Measurements from ENCODE around the gene ETNK2. TPM values are rescaled to one million over a fixed set of nuclear protein-coding genes. Genes with fewer than 3 reads are reported as not detected.

The ETNK2 gene
- total and polyA plus RNA-seq, 2 of the 13 experiments (the other 11 are each of a cell fraction or from before 2014, with no cell fraction given): 15.5 to 42.8 TPM

GRCh38 chr1:204123376-204123775, 28.5 kb downstream of the ETNK2 start:
- ATAC-seq: peak; percentile 42; the same call in 2 of the 3 replicates
- Histone ChIP-seq H3K9me3 (ENCODE audit: low read length) (no peaks in the 10 kb centered on the region), H3K9ac (ENCODE audit: insufficient read depth, low read depth, low read length) (no peak overlapping the region), H3K79me2 (ENCODE audit: insufficient read depth, low read length) (no peaks in the 10 kb centered on the region), H3K4me3 (replicated peaks in 1 of 3; ENCODE audit: insufficient read depth in 1 of 3, low read depth in 2 of 3, low read length in 3 of 3) (no peak overlapping the region), H3K4me1 (ENCODE audit: insufficient read depth, low read length) (peaks cover 22% of the 10 kb centered on the region), H3K27ac (ENCODE audit: extremely low read length, insufficient read depth, low read length) (no peak overlapping the region), H4K20me1 (ENCODE audit: insufficient read depth, low read length) (no peaks in the 10 kb centered on the region), H3K4me2 (ENCODE audit: low read depth, low read length) (no peak overlapping the region), H2AFZ (ENCODE audit: low read length) (no peak overlapping the region), H3K27me3 (ENCODE audit: control insufficient read depth in 1 of 2, insufficient read depth in 2 of 2, low read length in 2 of 2) (no peaks in the 10 kb centered on the region), H3K36me3 (replicated peaks in 1 of 2; ENCODE audit: control insufficient read depth in 1 of 2, insufficient read depth in 2 of 2, low read length in 2 of 2) (peaks cover 30 to 69% of the 10 kb centered on the region in 2 experiments)
- intact Hi-C loops (cut with micrococcal nuclease; ENCODE audit: unreplicated experiment): no loop called here
- in situ Hi-C loops (cut with HindIII; ENCODE audit: extremely low pct_ligation_motif_present, low pct_unique_long_range_greater_than_20kb): no loop called here
- POLR2A ChIA-PET: no interaction called here
- CTCF ChIA-PET (ENCODE audit: low intra/inter-chr PET ratio, low total read pairs): interaction anchor here (1.4 kb wide), 1 partner anchor 252 kb away, joined by 6 read pairs; no protein-coding TSS in a partner anchor
- 81% methylated on average over 8 of the region's 9 CpGs for WGBS (ENCODE audit: low lambda C conversion rate)
- no TSS peak for BruUV-seq (replicated peaks)
- peak; percentile 59 for TF ChIP-seq CTCF (CRISPR knock-in tag; IDR thresholded peaks at IDR 0.05)
- no peak for TF ChIP-seq POGZ (CRISPR knock-in tag; IDR thresholded peaks at IDR 0.05)
- TF ChIP-seq, protein P1, sequence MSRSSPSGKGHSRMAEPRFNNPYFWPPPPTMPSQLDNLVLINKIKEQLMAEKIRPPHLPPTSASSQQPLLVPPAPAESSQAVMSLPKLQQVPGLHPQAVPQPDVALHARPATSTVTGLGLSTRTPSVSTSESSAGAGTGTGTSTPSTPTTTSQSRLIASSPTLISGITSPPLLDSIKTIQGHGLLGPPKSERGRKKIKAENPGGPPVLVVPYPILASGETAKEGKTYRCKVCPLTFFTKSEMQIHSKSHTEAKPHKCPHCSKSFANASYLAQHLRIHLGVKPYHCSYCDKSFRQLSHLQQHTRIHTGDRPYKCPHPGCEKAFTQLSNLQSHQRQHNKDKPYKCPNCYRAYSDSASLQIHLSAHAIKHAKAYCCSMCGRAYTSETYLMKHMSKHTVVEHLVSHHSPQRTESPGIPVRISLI (CRISPR knock-in tag; IDR thresholded peaks at IDR 0.05; ENCODE audit: borderline replicate concordance): no peak
- TF ChIP-seq PHB2 (IDR thresholded peaks at IDR 0.05; ENCODE audit: partially characterized antibody): no peak
- TF ChIP-seq MIXL1 (CRISPR knock-in tag; IDR thresholded peaks at IDR 0.05): no peak
- TF ChIP-seq SP4 (CRISPR knock-in tag; IDR thresholded peaks at IDR 0.05): 0 out of 2 replicates have a peak, but pooled peaks have one; percentile 22
- TF ChIP-seq RBM22 (optimal IDR thresholded peaks at IDR 0.05; ENCODE audit: low read length): peak; percentile 24
- TF ChIP-seq ELF3 (CRISPR knock-in tag; IDR thresholded peaks at IDR 0.05): no peak
- peak; percentile 67 for TF ChIP-seq STAG1 (CRISPR knock-in tag; IDR thresholded peaks at IDR 0.05)
- TF ChIP-seq MED13 (CRISPR knock-in tag; IDR thresholded peaks at IDR 0.05): no peak
- TF ChIP-seq ZNF660 (CRISPR knock-in tag; IDR thresholded peaks at IDR 0.05; ENCODE audit: borderline replicate concordance, low read depth): no peak
- no peak for TF ChIP-seq CREB1 (IDR thresholded peaks at IDR 0.05)
- no peak for TF ChIP-seq CREB1 (CRISPR knock-in tag; IDR thresholded peaks at IDR 0.05)
- no peak for TF ChIP-seq NR2F6 (IDR thresholded peaks at IDR 0.05)
- TF ChIP-seq NR2F6 (CRISPR knock-in tag; IDR thresholded peaks at IDR 0.05): no peak
- peak; percentile 54 for TF ChIP-seq RAD21 (CRISPR knock-in tag; IDR thresholded peaks at IDR 0.05)
- no peak for TF ChIP-seq E2F5 (CRISPR knock-in tag; conservative IDR thresholded peaks at IDR 0.05)
- no peak for FAIRE-seq
- no peak for DNase-seq (ENCODE audit: low spot score)
